Activated B cell treated with CpG ODN at 0.5 μM for 24 hours (primary cell): ENCODE data around the gene MYL1. TPM values are rescaled to one million over a fixed set of nuclear protein-coding genes. Genes with fewer than 3 reads are reported as not detected.

Source experiments
- ATAC-seq: fragments of 200-7000 bp; cut with Tn5 transposase; one replicate; pipeline ENCODE4 v1.10.0; 2021; ENCODE audit warnings: low read depth, mild to moderate bottlenecking, moderate library complexity
- CTCF ChIA-PET: fragments of 350-600 bp; sonication (Branson Sonifier 250); formaldehyde crosslinking; loops from one replicate; lab custom pipeline; 2021; ENCODE audit warnings: antibody characterized with exemption; lab: Charles Lee
- POLR2A ChIA-PET: fragments of 350-600 bp; sonication (Branson Sonifier 250); formaldehyde crosslinking; loops from one replicate; lab custom pipeline; 2021; ENCODE audit warnings: antibody characterized with exemption; lab: Charles Lee
- DNase-seq: peaks from one replicate; pipeline ENCODE4 v3.0.0; 2022
- H3K27ac Mint-ChIP-seq: one replicate; pipeline ENCODE4 v1.8.0; 2020; ENCODE audit warnings: mixed read lengths
- H3K27me3 Mint-ChIP-seq: one replicate; pipeline ENCODE4 v1.8.0; 2021; ENCODE audit warnings: mixed read lengths
- H3K36me3 Mint-ChIP-seq: one replicate; pipeline ENCODE4 v1.8.0; 2021; ENCODE audit warnings: low read depth, mixed read lengths
- H3K4me1 Mint-ChIP-seq: one replicate; pipeline ENCODE4 v1.8.0; 2021; ENCODE audit warnings: mixed read lengths
- H3K4me3 Mint-ChIP-seq: one replicate; pipeline ENCODE4 v1.8.0; 2020; ENCODE audit warnings: mild to moderate bottlenecking, mixed read lengths
- H3K9me3 Mint-ChIP-seq: one replicate; pipeline ENCODE4 v1.8.0; 2020; ENCODE audit warnings: mixed read lengths
- CTCF ChIP-seq: fragments of 200-600 bp; IDR thresholded peaks from one replicate; pipeline ENCODE4 v1.8.0; 2022; ENCODE audit warnings: antibody characterized with exemption, mild to moderate bottlenecking
- intact Hi-C: fragments of 100-400 bp; cut with micrococcal nuclease; formaldehyde crosslinking; loops from one replicate; pipeline ENCODE4 v1.15.1; 2024
- total RNA-seq: library from RNA; stranded (reverse); gene quantifications from 2 replicates; pipeline ENCODE4 v1.2.3, GENCODE V29; 2022

MYL1 gene
- total RNA-seq, 1 donor from 2014 or later: not detected

- no peak for DNase-seq
- no peaks in the 10 kb centered on the region for H3K36me3 Mint-ChIP-seq
- H3K27me3 Mint-ChIP-seq: no peaks in the 10 kb centered on the region
- no peak for TF ChIP-seq CTCF
- H3K4me1 Mint-ChIP-seq: no peaks in the 10 kb centered on the region
- no peak overlapping the region for H3K27ac Mint-ChIP-seq
- H3K4me3 Mint-ChIP-seq: no peak overlapping the region
- POLR2A ChIA-PET: no interaction called here
- H3K9me3 Mint-ChIP-seq: no peaks in the 10 kb centered on the region
- intact Hi-C loops: no loop called here
- CTCF ChIA-PET: no interaction called here
- no peak for ATAC-seq
These were observed 3.5 kb upstream of the MYL1 start for GRCh38 chr2:210318486-210318885.

- TF ChIP-seq CTCF: no peak
- Mint-ChIP-seq H3K9me3 (no peaks in the 10 kb centered on the region), H3K27me3 (peaks cover 1% of the 10 kb centered on the region), H3K4me3 (no peak overlapping the region), H3K27ac (no peak overlapping the region), H3K4me1 (no peaks in the 10 kb centered on the region), H3K36me3 (no peaks in the 10 kb centered on the region)
- no peak for ATAC-seq
- CTCF ChIA-PET: no interaction called here
- DNase-seq: no peak
- POLR2A ChIA-PET: no interaction called here
- intact Hi-C loops: no loop called here
These were observed 4.4 kb downstream of the MYL1 start for GRCh38 chr2:210310550-210310949.

- no peak for ATAC-seq
- POLR2A ChIA-PET: no interaction called here
- no peak for TF ChIP-seq CTCF
- no peaks in the 10 kb centered on the region for H3K36me3 Mint-ChIP-seq
- H3K9me3 Mint-ChIP-seq: no peaks in the 10 kb centered on the region
- CTCF ChIA-PET: no interaction called here
- no peak for DNase-seq
- peaks cover 1% of the 10 kb centered on the region for H3K27me3 Mint-ChIP-seq
- no peak overlapping the region for H3K27ac Mint-ChIP-seq
- H3K4me1 Mint-ChIP-seq: no peaks in the 10 kb centered on the region
- intact Hi-C loops: no loop called here
- H3K4me3 Mint-ChIP-seq: no peak overlapping the region
These were observed 5.3 kb downstream of the MYL1 start for GRCh38 chr2:210309548-210310233.

- Mint-ChIP-seq H3K36me3 (no peaks in the 10 kb centered on the region), H3K9me3 (no peaks in the 10 kb centered on the region), H3K4me1 (no peaks in the 10 kb centered on the region), H3K4me3 (no peak overlapping the region), H3K27me3 (peaks cover 1% of the 10 kb centered on the region), H3K27ac (no peak overlapping the region)
- DNase-seq (no peak), ATAC-seq (no peak)
- POLR2A ChIA-PET: no interaction called here
- CTCF ChIA-PET: no interaction called here
- intact Hi-C loops: no loop called here
- TF ChIP-seq CTCF: no peak
These were observed 11.5 kb downstream of the MYL1 start for GRCh38 chr2:210303498-210303897.

- ChIA-PET CTCF (no interaction called here), POLR2A (no interaction called here)
- DNase-seq (no peak), ATAC-seq (no peak)
- Mint-ChIP-seq H3K9me3 (no peaks in the 10 kb centered on the region), H3K27me3 (no peaks in the 10 kb centered on the region), H3K27ac (no peak overlapping the region), H3K36me3 (no peaks in the 10 kb centered on the region), H3K4me3 (no peak overlapping the region), H3K4me1 (no peaks in the 10 kb centered on the region)
- intact Hi-C loops: no loop called here
- no peak for TF ChIP-seq CTCF
These were observed 12.6 kb downstream of the MYL1 start for GRCh38 chr2:210302326-210302725.
